ENCODE measurements around the gene PCSK1. TPM values are rescaled to one million over a fixed set of nuclear protein-coding genes. Genes with fewer than 3 reads are reported as not detected.

The PCSK1 gene
- total and polyA plus RNA-seq, 8 donors = 2.3 to 33.0 (median 10.5) TPM

DNA sequence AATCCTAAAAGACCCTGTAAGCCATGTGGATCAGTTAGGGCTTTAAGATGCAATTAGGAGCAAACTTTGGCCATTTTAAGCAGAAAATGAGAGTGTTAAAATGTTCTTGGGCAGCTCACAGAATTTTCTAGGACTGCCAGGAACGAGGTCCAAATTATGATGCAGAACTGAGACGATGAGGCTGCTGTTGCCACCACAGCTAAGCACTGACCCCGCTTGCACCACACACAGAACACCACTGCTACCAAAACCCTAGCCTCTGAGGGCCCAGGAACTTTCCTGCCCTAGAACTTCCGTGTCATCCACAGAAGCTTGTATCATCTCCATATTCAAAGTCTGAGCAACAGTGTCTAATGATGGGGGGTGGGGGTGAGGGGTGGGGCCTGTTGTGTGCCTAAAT, 41.0 kb upstream of the PCSK1 start:
- H3K36me3 ChIP-seq = no peaks in the 10 kb centered on the region
- WGBS, 2 donors = 89 to 90% methylated on average over 4 of the region's 4 CpGs
- no peak overlapping the region for H3K4me3 ChIP-seq
- H3K27ac ChIP-seq = no peak overlapping the region
- DNase-seq = no peak
- ATAC-seq = no peak
- no peaks in the 10 kb centered on the region for H3K9me3 ChIP-seq
- intact Hi-C loops (cut with DNase I) = no loop called here
- no peak for FAIRE-seq
- no peaks in the 10 kb centered on the region for H3K27me3 ChIP-seq
- H3K4me1 ChIP-seq = no peaks in the 10 kb centered on the region
- TF ChIP-seq, protein P1, sequence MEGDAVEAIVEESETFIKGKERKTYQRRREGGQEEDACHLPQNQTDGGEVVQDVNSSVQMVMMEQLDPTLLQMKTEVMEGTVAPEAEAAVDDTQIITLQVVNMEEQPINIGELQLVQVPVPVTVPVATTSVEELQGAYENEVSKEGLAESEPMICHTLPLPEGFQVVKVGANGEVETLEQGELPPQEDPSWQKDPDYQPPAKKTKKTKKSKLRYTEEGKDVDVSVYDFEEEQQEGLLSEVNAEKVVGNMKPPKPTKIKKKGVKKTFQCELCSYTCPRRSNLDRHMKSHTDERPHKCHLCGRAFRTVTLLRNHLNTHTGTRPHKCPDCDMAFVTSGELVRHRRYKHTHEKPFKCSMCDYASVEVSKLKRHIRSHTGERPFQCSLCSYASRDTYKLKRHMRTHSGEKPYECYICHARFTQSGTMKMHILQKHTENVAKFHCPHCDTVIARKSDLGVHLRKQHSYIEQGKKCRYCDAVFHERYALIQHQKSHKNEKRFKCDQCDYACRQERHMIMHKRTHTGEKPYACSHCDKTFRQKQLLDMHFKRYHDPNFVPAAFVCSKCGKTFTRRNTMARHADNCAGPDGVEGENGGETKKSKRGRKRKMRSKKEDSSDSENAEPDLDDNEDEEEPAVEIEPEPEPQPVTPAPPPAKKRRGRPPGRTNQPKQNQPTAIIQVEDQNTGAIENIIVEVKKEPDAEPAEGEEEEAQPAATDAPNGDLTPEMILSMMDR (IDR thresholded peaks at IDR 0.05) = no peak

DNA sequence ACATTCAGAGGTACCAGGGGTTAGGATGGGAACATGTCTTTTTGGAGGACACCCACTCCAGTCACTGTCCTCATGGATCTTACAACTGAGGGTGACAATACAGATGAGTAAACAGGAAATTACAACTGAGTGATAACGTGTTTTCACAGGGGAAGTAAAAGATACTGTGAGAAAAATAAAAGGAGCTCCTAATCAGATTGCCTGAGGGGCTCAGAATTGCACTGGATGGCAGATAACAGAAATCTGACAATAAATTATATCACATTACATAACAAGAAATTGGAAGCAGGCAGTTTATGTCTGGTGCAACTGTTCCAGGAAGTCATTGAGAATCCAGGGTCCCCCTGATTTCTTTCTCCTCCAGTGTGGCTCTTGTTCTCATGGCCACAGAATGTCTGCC, 40.1 kb upstream of the PCSK1 start:
- DNase-seq (no peak), FAIRE-seq (no peak), ATAC-seq (no peak)
- TF ChIP-seq, protein P1 (IDR thresholded peaks at IDR 0.05) = no peak
- H3K4me1 ChIP-seq = no peaks in the 10 kb centered on the region
- H3K9me3 ChIP-seq = no peaks in the 10 kb centered on the region
- WGBS, 2 donors = 40 to 45% methylated on average over 1 of the region's 1 CpG
- no peaks in the 10 kb centered on the region for H3K36me3 ChIP-seq
- no peak overlapping the region for H3K27ac ChIP-seq
- intact Hi-C loops (cut with DNase I) = no loop called here
- no peak overlapping the region for H3K4me3 ChIP-seq
- H3K27me3 ChIP-seq = no peaks in the 10 kb centered on the region

- no peaks in the 10 kb centered on the region for H3K9me3 ChIP-seq
- H3K27ac ChIP-seq = no peak overlapping the region
- FAIRE-seq = no peak
- no peak for DNase-seq
- H3K4me1 ChIP-seq = no peaks in the 10 kb centered on the region
- intact Hi-C loops (cut with DNase I) = no loop called here
- TF ChIP-seq, protein P1 (IDR thresholded peaks at IDR 0.05) = no peak
- ATAC-seq = no peak
- H3K36me3 ChIP-seq = no peaks in the 10 kb centered on the region
- H3K4me3 ChIP-seq = no peak overlapping the region
- no peaks in the 10 kb centered on the region for H3K27me3 ChIP-seq
- WGBS, 2 donors = 82 to 86% methylated on average over 1 of the region's 1 CpG
These were observed 37.7 kb upstream of the PCSK1 start for GRCh38 chr5:96470785-96471184.

DNA sequence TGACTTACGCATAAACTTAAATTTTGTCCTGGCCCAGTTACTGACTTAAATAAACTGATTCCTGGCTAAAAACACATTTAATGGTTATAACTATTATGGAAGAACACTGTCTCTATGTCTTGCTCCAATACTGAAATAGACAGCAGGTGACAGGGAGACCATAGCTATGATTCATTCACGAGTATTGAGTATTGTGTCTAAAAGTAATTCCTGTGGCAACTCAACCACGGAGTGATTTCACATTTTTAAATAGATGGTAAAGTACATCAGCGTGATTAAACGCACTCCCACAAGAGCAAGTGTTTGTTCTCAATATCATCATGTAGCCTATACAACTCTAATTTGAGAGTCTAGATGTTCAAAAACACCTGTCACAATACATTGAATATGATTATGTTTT, 35.9 kb upstream of the PCSK1 start:
- DNase-seq (no peak), ATAC-seq (no peak), FAIRE-seq (no peak)
- Histone ChIP-seq H3K4me3 (no peak overlapping the region), H3K36me3 (no peaks in the 10 kb centered on the region), H3K27me3 (no peaks in the 10 kb centered on the region), H3K4me1 (no peaks in the 10 kb centered on the region), H3K27ac (no peak overlapping the region), H3K9me3 (no peaks in the 10 kb centered on the region)
- TF ChIP-seq, protein P1 (IDR thresholded peaks at IDR 0.05) = no peak
- 82 to 90% methylated on average over 5 of the region's 5 CpGs for WGBS, 2 donors
- intact Hi-C loops (cut with DNase I) = no loop called here

DNA sequence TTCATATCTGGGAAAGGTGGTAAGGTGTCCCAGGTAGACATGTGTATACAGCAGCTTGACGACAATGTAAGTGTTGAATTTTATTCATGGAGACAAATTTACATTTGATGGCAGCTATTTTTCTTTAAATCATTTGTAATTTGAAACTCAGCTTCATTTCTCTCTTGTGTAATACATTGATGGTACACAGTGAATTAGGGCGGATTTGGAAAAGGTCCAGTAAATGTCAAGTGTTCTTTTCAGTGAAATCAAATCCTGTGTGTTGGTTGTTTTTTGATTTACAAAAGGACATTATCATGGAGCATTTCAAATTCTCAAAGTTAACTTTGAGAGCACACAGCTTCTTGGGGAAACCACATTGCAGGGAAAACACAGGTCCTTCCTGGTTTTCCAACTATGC, 30.0 kb upstream of the PCSK1 start:
- H3K4me3 ChIP-seq = no peak overlapping the region
- no peaks in the 10 kb centered on the region for H3K36me3 ChIP-seq
- no peak overlapping the region for H3K27ac ChIP-seq
- H3K4me1 ChIP-seq = no peaks in the 10 kb centered on the region
- TF ChIP-seq, protein P1 (IDR thresholded peaks at IDR 0.05) = no peak
- H3K27me3 ChIP-seq = no peaks in the 10 kb centered on the region
- no peak for ATAC-seq
- intact Hi-C loops (cut with DNase I) = no loop called here
- H3K9me3 ChIP-seq = no peaks in the 10 kb centered on the region
- 68 to 69% methylated on average over 2 of the region's 2 CpGs for WGBS, 2 donors
- no peak for FAIRE-seq
- DNase-seq = no peak

All from pancreas (tissue), 10 donors.